Fibroblast of skin of scalp (primary cell): Measurements from ENCODE around the gene CASP8AP2. TPM values are rescaled to one million over a fixed set of nuclear protein-coding genes. Genes with fewer than 3 reads are reported as not detected.
"Not testable (repeated sequence)": the region's sequence is repeated elsewhere in the genome, so short reads cannot be mapped to it uniquely, and the experiment has no call there.

Experiments used
- DNase-seq: peaks from one replicate; pipeline ENCODE4 v3.0.0-alpha.2; 2013
- polyA plus RNA-seq, 2 experiments: library from polyadenylated mRNA; unstranded; fragments of 120-200 nt; gene quantifications; one replicate each; pipeline ENCODE4 v1.2.1, GENCODE V29; 2013; ENCODE audit not compliant: insufficient read length in 2 of 2

The CASP8AP2 gene
- polyA plus RNA-seq (2013, experiment 1 of 2; ENCODE audit: insufficient read length) = 8.7 TPM
- 10.9 TPM for polyA plus RNA-seq (2013, experiment 2 of 2; ENCODE audit: insufficient read length)

GRCh38 chr6:89829472-89830169 is at the start of gene CASP8AP2:
Gene CASP8AP2 (plus strand): TSS chr6:89829880.
- peak; percentile 99 for DNase-seq

DNA sequence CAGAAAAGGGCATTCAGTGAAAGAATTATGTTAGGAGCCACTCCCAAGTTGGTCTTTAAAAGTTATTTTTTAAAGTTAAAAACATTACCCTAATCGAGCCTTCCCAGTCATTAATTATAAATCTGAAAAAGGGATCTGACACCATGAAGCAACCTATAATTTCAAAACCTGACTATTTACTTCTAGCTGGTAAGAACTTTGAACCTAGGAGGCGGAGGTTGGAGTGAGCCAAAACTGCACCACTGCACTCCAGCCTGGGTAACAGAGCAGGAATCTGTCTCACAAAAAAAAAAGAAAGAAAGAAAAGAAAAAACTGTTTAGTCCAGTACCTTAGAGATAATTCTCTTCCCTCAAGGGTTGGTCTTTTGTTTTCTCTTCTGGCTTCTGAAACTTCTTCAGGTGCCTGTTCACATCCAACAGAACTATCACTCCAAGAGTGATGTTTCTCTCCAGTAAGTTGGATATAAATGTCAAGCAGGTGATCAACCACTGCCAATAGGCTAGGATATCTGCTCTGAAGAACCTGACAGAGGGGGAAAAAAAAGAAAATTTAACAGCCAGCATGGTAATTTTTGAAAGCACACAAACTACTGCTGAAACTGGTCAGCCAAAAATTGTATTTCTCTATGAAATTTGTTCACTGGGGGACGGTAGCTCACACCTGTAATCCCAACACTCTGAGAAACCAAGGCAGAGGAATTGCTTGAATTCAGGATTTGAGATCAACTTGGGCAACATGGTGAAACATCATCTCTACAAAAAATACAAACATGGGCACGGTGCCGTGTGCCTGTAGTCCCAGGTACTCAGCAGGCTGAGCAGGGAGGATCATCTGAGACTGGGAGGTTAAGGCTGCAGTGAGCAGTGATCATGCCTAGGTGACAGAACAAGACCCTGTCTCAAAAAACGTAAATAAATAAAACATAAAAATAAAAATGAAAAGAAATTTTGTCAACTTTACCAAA is 48.3 kb upstream of the CASP8AP2 start:
- no peak for DNase-seq

GRCh38 chr6:89782222-89782621 is 47.5 kb upstream of the CASP8AP2 start:
- DNase-seq = no peak

DNA sequence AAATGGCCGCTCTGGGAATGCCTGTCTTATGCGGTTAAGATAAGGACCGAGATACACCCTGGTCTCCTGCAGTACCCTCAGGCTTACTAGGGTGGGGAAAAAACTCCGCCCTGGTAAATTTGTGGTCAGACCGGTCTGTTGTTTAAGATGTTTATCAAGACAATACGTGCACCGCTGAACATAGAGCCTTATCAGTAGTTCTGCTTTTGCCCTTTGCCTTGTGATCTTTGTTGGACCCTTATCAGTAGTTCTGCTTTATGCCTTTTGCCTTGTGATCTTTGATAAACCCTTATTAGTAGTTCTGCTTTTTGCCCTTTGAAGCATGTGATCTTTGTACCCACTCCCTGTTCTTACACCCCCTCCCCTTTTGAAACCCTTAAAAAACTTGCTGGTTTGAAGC is 46.4 kb upstream of the CASP8AP2 start:
- DNase-seq = not testable (repeated sequence)

DNA sequence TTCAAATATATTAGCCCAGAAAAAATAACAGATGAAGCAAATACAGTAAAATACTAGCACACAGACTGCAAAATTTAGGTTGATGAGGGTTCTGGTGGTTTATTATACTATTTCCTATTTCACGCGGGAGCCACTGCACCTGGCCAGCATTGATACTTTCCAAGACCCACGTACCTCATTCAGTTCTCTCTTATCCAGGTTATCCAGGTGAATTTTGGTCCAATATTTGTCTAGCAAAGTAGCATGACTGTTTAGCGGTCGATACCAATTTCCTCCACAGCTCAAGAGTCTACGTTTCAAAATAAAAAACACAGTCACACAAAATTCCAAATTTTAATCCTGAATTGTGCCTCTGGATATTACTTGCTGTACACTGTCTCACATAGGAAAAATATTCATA is 44.8 kb upstream of the CASP8AP2 start:
- DNase-seq = no peak

GRCh38 chr6:89786970-89787369 is 42.7 kb upstream of the CASP8AP2 start:
- no peak for DNase-seq

- no peak for DNase-seq
These were observed 41.9 kb upstream of the CASP8AP2 start for GRCh38 chr6:89787660-89788328.

- no peak for DNase-seq
These were observed 39.7 kb upstream of the CASP8AP2 start for GRCh38 chr6:89789980-89790379.

GRCh38 chr6:89790403-89790802 is 39.3 kb upstream of the CASP8AP2 start:
- no peak for DNase-seq

DNA sequence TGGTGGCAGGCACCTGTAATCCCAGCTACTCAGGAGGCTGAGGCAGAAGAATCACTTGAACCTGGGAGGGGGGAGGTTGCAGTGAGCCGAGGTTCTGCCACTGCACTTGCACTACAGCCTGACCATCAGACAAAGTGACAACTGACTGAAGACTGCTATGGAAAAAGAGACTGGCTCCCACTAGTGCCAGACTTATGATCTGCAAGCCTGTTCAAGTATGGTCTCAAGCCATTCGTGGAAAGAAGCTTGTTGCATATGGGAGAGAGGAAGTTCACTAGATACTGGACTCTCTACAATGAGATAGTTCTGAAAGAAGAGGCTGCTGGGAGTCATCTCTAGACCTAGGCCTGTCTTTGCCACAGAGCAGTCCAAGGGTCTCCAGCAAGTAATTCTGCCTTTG is 36.8 kb upstream of the CASP8AP2 start:
- peak; percentile 19 for DNase-seq

DNA sequence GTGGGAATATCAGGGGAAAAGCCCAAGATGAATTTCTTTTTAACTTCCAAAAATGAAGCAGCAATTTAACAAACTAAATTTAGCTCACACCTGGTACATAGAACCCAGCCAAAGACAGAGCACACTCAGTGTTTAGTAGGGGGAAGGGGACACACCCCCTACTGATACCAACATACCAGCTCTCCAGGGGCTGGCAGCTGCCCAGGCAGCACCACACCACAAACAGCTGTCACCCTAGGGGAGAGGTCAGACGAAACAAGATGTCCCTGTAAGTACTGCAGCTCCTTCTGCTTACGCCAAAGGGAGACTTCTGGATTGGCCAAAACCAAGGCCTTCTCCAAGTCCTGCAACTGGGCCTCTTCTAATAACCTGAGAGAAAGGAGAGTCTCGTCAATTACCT is 36.1 kb upstream of the CASP8AP2 start:
- peak; percentile 8 for DNase-seq

DNA sequence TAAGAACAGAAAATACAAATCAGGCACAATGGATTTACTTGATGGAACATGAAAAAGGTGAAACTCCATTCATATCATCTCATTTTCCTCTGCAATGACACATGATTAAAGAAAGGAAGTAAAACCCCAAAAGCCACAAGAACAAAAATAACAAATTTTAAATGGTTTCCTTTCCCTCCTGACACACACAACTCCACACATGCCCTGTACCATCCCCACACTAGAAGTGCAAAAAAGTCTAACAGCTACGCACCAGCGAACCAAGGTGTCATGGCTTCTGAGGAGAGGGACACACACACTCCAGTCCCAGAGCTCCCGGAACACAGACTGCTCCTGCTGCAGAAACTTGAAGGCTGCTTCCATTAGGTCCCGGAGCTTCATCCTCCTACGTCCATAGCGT is 35.4 kb upstream of the CASP8AP2 start:
- DNase-seq = no peak

- peak; percentile 24 for DNase-seq
These were observed 32.4 kb upstream of the CASP8AP2 start for GRCh38 chr6:89797317-89797716.

- DNase-seq = no peak
These were observed 30.6 kb upstream of the CASP8AP2 start for GRCh38 chr6:89799096-89799495.

DNA sequence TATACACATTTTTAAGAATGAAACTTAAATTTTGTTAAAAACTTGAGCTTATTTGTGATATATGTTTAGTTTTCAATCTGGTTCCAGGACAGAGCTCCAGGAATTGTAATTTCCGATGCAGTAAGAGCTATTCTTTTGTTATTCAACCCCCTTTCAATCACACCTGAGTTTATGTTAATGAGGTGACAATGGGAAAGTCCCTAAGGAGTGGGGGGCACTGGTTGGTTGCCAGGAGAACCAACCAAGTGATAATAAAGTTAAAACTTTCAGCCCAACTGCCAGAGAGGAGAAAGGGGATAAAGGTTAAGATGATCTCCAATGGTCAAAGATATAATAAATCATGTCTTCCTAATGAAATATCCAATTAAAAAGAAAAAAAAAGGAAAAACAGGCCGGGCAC is 29.9 kb upstream of the CASP8AP2 start:
- no peak for DNase-seq

DNA sequence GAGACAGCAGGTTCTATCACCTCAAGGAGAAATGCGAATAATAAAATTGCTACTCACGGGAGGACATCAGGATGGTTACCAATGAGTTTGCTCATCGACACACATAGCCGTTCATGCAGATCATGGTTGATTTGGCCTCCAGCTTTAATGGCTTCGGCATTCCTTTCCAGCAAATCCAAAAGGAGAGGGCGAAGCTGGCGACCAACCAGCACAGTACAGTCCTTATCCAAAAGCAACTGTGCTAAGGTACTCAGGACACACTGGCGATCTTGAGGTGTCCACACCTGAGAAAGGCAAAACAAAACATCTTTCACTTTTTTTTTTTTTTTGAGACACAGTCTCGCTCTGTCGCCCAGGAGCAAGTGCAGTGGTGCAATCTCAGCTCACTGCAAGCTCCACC is 26.4 kb upstream of the CASP8AP2 start:
- no peak for DNase-seq

DNA sequence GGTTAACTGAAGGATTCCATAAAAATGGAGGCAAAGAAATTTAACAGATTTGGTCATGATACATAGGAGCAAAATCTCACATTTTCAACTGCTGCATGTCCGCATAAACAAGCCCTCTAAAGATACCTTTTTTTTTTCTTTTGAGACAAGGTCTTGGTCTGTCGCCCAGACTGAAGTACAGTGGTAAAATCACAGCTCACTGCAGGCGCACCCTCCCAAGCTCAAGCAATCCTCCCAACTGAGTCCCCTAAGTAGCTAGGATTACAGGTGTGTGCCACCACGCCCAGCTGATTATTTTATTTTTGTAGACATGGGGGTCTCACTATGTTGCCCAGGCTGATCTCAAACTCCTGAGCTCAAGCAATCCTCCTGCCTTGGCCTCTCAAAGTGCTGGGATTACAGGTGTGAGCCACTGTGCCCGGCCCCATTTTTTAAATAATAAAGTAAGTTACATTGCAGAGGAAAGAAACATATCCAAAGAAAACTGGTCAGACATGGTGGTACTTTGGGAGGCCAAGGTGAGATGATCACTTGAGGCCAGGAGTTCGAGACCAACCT is 23.8 kb upstream of the CASP8AP2 start:
- no peak for DNase-seq

- no peak for DNase-seq
These were observed 22.1 kb upstream of the CASP8AP2 start for GRCh38 chr6:89807581-89807980.

- not testable (repeated sequence) for DNase-seq
These were observed 16.3 kb upstream of the CASP8AP2 start for GRCh38 chr6:89813422-89813821.

DNA sequence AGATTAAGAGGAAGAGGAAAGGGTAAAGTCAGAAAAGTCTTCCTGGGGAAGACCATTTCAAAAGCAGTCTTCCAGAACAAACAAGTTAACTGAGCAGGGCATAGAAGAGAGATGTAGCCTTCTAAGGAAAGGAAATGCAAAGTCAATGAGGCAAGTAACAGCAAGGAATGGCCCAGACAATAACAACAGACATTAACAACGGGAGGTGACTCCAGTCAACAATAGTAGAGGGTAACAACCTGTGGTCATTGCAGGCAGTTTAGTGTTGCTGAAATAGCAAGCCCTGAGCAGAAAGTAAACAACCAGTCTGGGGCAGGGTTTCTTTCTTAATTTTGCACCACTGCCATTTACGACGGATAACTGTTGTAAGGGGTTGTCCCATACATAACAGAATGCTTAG is 12.2 kb upstream of the CASP8AP2 start:
- DNase-seq = no peak

DNA sequence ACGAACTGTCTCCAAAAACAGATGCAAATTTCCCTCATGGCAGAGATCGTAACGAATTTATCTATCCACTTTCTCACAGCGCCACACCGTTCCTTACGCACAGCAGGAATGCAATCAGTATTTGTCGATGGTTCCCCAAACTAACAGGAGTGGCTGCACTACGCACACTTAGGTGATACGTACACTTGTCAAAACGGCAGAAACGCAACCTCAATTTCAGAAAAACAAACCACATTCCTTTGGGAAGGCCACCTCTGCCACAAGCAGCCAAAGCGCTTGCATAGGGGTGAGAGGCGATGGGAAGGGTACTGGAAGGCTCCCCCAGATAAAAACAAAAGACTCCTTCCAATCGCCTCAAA is 10.7 kb upstream of the CASP8AP2 start:
- DNase-seq = no peak

DNA sequence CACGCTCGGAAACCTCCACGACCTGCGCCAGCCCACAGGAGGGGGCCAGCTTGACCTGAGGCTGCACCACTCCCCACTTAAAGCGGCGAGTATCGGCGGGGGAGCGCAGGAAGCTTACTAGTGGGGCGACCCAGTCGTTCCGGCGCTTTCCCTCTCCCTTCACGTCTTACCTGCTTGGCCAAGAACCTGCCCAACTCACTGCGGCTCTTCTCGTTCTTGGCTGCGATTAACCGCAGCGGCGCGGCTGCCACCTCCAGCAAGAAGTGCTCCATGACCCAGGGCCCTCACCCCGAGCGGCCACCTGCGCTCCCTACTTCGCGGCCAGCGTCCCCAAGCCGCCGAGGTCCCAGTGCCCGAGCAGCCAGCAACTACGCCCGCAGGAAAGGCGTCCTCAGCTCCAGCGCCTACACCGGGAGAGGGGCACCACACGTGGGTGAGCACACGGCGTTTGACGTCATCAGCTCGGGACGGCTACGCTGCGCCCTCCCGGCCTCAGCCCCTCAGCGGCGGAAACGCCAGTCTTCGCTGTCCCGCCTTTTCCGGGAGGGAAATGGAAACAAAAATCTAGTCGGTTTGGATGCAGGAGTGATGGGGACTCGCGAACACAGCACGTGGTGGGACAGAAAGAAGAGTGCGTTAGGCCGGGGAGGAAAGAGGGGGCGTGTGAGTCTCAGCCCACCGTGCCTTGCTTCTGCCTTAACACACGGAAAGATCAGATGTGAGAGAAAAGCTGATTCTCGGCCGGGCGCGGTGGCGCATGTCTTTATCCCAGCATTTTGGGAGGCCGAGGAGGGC is 10.1 kb upstream of the CASP8AP2 start, which contains the start of gene MDN1:
Gene MDN1, minus strand, starts transcription at position 459 of the 795 bp plus-strand sequence. Its CDS starts 187 bp downstream, at position 272.
- peak; percentile 95 for DNase-seq
